ENCODE results near the gene BIRC6. TPM values are rescaled to one million over a fixed set of nuclear protein-coding genes. Genes with fewer than 3 reads are reported as not detected.

BIRC6 gene
- polyA plus RNA-seq, 3 donors, result 11.5 to 32.6 (median 12.9) TPM

DNA sequence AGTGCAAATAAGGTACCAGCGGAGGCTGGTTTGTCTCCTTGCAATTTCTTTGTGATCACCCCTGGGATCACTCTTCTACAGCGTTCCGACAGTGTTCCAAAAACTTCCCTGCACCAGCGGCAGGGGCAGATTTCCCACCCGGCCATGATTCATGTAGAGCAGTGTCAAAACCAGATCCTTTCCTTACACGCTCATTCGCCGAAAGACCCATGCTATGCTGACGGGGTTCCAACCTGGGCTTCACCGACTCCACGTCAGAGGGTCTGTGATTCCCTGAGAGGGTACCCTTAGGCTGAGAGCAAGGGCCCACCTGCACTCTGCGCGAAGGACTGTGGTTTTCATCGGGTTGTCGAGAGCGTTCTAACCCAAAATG lies 270.6 kb downstream of the BIRC6 start:
- H3K4me3 Mint-ChIP-seq, result peak overlapping the region; percentile 91 to 98
- H2AFZ ChIP-seq (ENCODE audit: insufficient read depth, low read depth, low read length, poor library complexity, severe bottlenecking), result peak overlapping the region; percentile 94
- H3K36me3 ChIP-seq (replicated peaks in 1 of 2; ENCODE audit: control insufficient read depth in 1 of 2, insufficient read depth in 2 of 2, low read length in 2 of 2), result peaks cover 3 to 18% of the 10 kb centered on the region in 2 donors
- peak overlapping the region; percentile 87 for H3K4me2 ChIP-seq (replicated peaks; ENCODE audit: extremely low read depth, low read length, poor library complexity, severe bottlenecking)
- H3K79me2 ChIP-seq (ENCODE audit: insufficient read depth, low read length), result peaks cover 14% of the 10 kb centered on the region
- peak overlapping the region; percentile 67 for H3K9ac ChIP-seq (ENCODE audit: insufficient read depth, low read length, poor library complexity, severe bottlenecking)
- under 1% methylated on average over 16 of the region's 16 CpGs for WGBS (ENCODE audit: insufficient coverage)
- DNase-seq, result peak; percentile 21 to 67 (median 39)
- H3K36me3 Mint-ChIP-seq, result peaks cover 11 to 23% of the 10 kb centered on the region in 2 donors
- H3K27ac ChIP-seq (ENCODE audit: low read depth in 1 of 2, low read length in 2 of 2), result peak overlapping the region in 1 of 2 donors; percentile 76
- peak overlapping the region; percentile 71 to 93 (median 79) for H3K4me3 ChIP-seq (replicated peaks in 1 of 3; ENCODE audit: low read depth in 2 of 3, low read length in 3 of 3)
- peak overlapping the region; percentile 47 to 93 (median 86) for H3K27ac Mint-ChIP-seq
- H4K20me1 ChIP-seq (ENCODE audit: insufficient read depth, low read length), result no peaks in the 10 kb centered on the region
- peaks cover 5 to 8% (median 6%) of the 10 kb centered on the region in 3 donors for H3K27me3 Mint-ChIP-seq (ENCODE audit: low read depth in 3 of 3)
- H3K4me1 Mint-ChIP-seq, result peaks cover 22% of the 10 kb centered on the region
- H3K9me3 ChIP-seq (replicated peaks in 1 of 2; ENCODE audit: control insufficient read depth in 1 of 2, insufficient read depth in 1 of 2, low read length in 2 of 2), result no peaks in the 10 kb centered on the region
- TF ChIP-seq, protein P1, sequence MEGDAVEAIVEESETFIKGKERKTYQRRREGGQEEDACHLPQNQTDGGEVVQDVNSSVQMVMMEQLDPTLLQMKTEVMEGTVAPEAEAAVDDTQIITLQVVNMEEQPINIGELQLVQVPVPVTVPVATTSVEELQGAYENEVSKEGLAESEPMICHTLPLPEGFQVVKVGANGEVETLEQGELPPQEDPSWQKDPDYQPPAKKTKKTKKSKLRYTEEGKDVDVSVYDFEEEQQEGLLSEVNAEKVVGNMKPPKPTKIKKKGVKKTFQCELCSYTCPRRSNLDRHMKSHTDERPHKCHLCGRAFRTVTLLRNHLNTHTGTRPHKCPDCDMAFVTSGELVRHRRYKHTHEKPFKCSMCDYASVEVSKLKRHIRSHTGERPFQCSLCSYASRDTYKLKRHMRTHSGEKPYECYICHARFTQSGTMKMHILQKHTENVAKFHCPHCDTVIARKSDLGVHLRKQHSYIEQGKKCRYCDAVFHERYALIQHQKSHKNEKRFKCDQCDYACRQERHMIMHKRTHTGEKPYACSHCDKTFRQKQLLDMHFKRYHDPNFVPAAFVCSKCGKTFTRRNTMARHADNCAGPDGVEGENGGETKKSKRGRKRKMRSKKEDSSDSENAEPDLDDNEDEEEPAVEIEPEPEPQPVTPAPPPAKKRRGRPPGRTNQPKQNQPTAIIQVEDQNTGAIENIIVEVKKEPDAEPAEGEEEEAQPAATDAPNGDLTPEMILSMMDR (IDR thresholded peaks at IDR 0.05), result no peak
- H3K9me3 Mint-ChIP-seq, result peaks cover 0 to 4% (median 0%) of the 10 kb centered on the region in 7 donors
- no peaks in the 10 kb centered on the region for H3K27me3 ChIP-seq (ENCODE audit: control insufficient read depth in 2 of 2, insufficient read depth in 2 of 2, low read length in 2 of 2)
- intact Hi-C loops (cut with micrococcal nuclease), result loop anchor here in 1 of 2 donors (5.0 kb wide), 1 partner anchor 970 kb away; the partner anchor contains the start of gene FAM98A
- H3K4me1 ChIP-seq (ENCODE audit: control insufficient read depth in 1 of 2, insufficient read depth in 2 of 2, low read length in 2 of 2), result peaks cover 10 to 19% of the 10 kb centered on the region in 2 donors

GRCh38 chr2:32627814-32628579 lies 271.2 kb downstream of the BIRC6 start, which contains the start of gene TTC27:
TTC27 (plus strand) TSS chr2:32628050; CDS start chr2:32628293, 243 bp downstream.
- peaks cover 6 to 22% of the 10 kb centered on the region in 2 donors for H3K36me3 ChIP-seq (replicated peaks in 1 of 2; ENCODE audit: control insufficient read depth in 1 of 2, insufficient read depth in 2 of 2, low read length in 2 of 2)
- H3K4me3 ChIP-seq (replicated peaks in 1 of 3; ENCODE audit: low read depth in 2 of 3, low read length in 3 of 3), result peak within 1 kb of the TSS; percentile 71 to 93 (median 79)
- H3K4me1 ChIP-seq (ENCODE audit: control insufficient read depth in 1 of 2, insufficient read depth in 2 of 2, low read length in 2 of 2), result peaks cover 10 to 19% of the 10 kb centered on the region in 2 donors
- WGBS (ENCODE audit: insufficient coverage), result 0% methylated on average over 31 of the region's 39 CpGs
- Mint-ChIP-seq H3K9me3 (peaks cover 0 to 4% (median 0%) of the 10 kb centered on the region in 7 donors), H3K27me3 (ENCODE audit: low read depth in 3 of 3) (peaks cover 5 to 8% (median 6%) of the 10 kb centered on the region in 3 donors), H3K4me1 (peaks cover 18% of the 10 kb centered on the region), H3K4me3 (peak within 1 kb of the TSS; percentile 91 to 98), H3K27ac (peak within 1 kb of the TSS; percentile 79 to 93 (median 86)), H3K36me3 (peaks cover 16 to 26% of the 10 kb centered on the region in 2 donors)
- H3K9me3 ChIP-seq (replicated peaks in 1 of 2; ENCODE audit: control insufficient read depth in 1 of 2, insufficient read depth in 1 of 2, low read length in 2 of 2), result no peaks in the 10 kb centered on the region
- H4K20me1 ChIP-seq (ENCODE audit: insufficient read depth, low read length), result no peaks in the 10 kb centered on the region
- TF ChIP-seq, protein P1 (IDR thresholded peaks at IDR 0.05), result no peak
- peaks cover 14% of the 10 kb centered on the region for H3K79me2 ChIP-seq (ENCODE audit: insufficient read depth, low read length)
- H3K9ac ChIP-seq (ENCODE audit: insufficient read depth, low read length, poor library complexity, severe bottlenecking), result peak within 1 kb of the TSS; percentile 67
- peak within 1 kb of the TSS in 1 of 2 donors; percentile 76 for H3K27ac ChIP-seq (ENCODE audit: low read depth in 1 of 2, low read length in 2 of 2)
- H2AFZ ChIP-seq (ENCODE audit: insufficient read depth, low read depth, low read length, poor library complexity, severe bottlenecking), result peak within 1 kb of the TSS; percentile 94
- intact Hi-C loops (cut with micrococcal nuclease), result loop anchor here in 1 of 2 donors (5.0 kb wide), 1 partner anchor 969 kb away; the partner anchor contains the start of gene FAM98A
- H3K4me2 ChIP-seq (replicated peaks; ENCODE audit: extremely low read depth, low read length, poor library complexity, severe bottlenecking), result peak within 1 kb of the TSS; percentile 87
- no peaks in the 10 kb centered on the region for H3K27me3 ChIP-seq (ENCODE audit: control insufficient read depth in 2 of 2, insufficient read depth in 2 of 2, low read length in 2 of 2)
- peak; percentile 90 to 93 (median 92) for DNase-seq
